ENCODE data around the gene SLC44A2.

The SLC44A2 gene

DNA sequence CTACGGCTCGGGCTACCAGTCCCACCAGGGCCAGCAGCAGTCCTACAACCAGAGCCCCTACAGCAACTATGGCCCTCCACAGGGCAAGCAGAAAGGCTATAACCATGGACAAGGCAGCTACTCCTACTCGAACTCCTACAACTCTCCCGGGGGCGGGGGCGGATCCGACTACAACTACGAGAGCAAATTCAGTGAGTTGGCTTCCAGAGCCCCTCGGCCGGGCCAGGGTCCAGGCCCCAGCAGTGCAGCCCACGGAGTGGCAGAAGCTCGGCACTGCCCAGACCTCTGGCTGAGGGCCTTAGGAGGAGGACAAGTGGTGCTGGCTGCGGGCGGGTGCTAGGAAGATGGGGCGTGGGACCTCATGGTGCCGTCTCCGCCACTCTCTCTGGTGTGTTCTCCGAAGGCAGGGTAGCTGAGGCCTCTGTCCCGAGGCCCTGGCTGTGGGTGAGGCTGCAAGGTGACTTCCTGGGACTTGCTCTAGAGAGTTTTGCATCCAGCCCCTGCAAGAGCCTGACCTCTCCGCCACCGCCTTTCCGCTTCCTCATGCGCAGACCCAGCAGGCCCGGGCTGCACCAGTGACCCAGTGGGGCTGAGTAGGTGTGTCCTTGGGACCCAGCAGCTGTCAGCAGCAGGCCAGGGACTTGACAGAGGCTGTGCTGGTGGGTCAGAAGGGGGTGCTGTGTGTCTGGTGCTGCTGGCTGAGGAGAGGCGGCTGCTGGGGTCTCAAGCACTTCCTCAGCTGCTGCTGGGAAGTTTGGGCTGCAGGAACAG is 62.4 kb downstream of the SLC44A2 start:
- TF ChIP-seq POLR2AphosphoS5 (IDR thresholded peaks at IDR 0.05; ENCODE audit: low read depth, low read length): peak; percentile 73; the same call in 1 of the 2 replicates
- no peak; the same call in 1 of the 2 replicates for TF ChIP-seq POLR2A (IDR thresholded peaks at IDR 0.05; ENCODE audit: low read depth, low read length)
- TF ChIP-seq TAF1 (IDR thresholded peaks at IDR 0.05; ENCODE audit: borderline replicate concordance, low read depth, low read length): no peak
- FAIRE-seq (no peak), DNase-seq (ENCODE audit: insufficient read length) (no peak)

DNA sequence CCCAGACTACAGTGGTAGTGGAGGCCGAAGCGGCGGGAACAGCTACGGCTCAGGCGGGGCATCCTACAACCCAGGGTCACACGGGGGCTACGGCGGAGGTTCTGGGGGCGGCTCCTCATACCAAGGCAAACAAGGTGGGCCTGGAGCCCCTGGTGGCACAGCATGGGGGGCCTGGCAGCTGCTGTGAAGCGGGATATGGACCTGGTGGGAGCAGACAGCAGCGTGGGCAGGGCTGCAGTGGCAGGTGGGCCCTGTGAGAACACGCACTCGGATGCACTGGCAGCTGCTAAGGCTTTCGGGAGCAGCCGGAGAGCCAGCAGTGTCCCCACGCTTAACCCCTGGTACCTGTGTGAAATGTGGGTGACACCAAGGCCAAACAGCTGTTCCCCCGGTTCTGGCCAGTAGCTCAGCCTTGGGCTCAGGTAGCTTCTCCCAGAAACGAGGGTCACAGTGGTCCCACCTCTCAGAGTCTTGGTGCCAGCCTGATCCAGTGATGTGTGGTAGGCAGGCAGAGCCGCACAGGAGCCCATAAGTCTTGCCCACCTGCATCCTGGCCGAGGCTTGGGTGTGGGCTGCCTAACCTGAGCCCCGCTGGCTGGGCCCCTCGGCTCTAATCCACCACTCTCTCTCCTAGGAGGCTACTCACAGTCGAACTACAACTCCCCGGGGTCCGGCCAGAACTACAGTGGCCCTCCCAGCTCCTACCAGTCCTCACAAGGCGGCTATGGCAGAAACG is 63.4 kb downstream of the SLC44A2 start:
- DNase-seq (ENCODE audit: insufficient read length) (no peak), FAIRE-seq (no peak)
- peak; percentile 66; the same call in 1 of the 2 replicates for TF ChIP-seq POLR2AphosphoS5 (IDR thresholded peaks at IDR 0.05; ENCODE audit: low read depth, low read length)
- TF ChIP-seq TAF1 (IDR thresholded peaks at IDR 0.05; ENCODE audit: borderline replicate concordance, low read depth, low read length): no peak
- peak; percentile 26; the same call in 1 of the 2 replicates for TF ChIP-seq POLR2A (IDR thresholded peaks at IDR 0.05; ENCODE audit: low read depth, low read length)

DNA sequence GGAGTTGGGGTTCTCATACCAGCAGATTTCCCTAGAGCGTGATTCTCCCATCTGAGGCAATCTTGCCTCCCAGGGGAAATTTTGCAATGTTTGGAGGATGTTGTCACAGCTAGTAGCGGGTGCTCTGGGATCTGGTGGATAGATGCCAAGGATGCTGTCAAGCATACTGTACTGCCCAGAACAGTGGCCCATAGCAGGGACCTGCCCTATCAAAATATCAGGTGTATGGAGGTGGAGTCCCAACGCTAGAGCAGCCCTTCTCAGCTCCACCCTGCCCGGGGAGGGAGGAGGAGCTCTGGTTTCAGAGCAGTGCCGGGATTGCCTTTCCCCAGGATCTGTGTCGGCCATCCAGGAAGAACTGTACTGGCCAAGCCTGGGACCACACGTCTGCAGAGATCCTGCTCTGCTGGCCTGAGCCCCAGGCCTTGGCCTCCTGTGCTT is 65.0 kb downstream of the SLC44A2 start:
- no peak for TF ChIP-seq TAF1 (IDR thresholded peaks at IDR 0.05; ENCODE audit: borderline replicate concordance, low read depth, low read length)
- 0 out of 2 replicates have a peak, but pooled peaks have one; percentile 7 for TF ChIP-seq POLR2AphosphoS5 (IDR thresholded peaks at IDR 0.05; ENCODE audit: low read depth, low read length)
- FAIRE-seq (no peak), DNase-seq (ENCODE audit: insufficient read length) (no peak)

DNA sequence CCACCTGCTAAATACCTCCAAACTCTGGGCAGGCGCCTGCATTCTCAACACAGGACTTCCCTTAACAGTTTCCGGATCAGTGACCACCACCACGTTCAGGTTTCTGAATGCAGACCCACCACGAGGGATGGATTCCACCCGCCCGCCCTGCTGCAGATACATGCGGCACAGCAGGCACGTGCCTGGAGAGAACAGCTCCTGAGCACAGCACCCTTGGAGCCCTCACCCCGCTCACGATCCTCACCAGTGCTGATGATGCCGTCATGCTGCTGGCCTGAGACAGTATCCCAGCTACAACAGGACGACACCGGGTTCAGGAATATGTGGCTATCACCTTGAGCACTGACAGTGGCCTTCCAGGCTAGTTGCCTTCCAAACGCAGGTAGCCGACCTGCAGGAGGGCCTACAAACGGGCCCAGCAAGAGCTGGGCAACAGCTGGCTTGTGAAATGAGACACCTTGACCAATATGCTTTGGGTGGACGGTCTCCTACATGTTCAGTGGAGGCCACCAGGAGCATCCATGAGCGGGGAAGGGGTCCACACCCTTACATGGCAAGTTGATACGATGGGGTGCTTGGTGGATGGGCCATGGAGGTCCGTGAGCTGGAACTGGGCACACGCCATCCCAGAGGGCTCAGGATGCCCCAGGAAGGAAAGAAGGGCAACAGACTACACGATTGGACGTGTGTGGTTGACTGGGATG is 66.0 kb downstream of the SLC44A2 start:
- DNase-seq (ENCODE audit: insufficient read length): no peak
- TF ChIP-seq POLR2AphosphoS5 (IDR thresholded peaks at IDR 0.05; ENCODE audit: low read depth, low read length): no peak; the same call in 1 of the 2 replicates
- TF ChIP-seq POLR2A (IDR thresholded peaks at IDR 0.05; ENCODE audit: low read depth, low read length): no peak

DNA sequence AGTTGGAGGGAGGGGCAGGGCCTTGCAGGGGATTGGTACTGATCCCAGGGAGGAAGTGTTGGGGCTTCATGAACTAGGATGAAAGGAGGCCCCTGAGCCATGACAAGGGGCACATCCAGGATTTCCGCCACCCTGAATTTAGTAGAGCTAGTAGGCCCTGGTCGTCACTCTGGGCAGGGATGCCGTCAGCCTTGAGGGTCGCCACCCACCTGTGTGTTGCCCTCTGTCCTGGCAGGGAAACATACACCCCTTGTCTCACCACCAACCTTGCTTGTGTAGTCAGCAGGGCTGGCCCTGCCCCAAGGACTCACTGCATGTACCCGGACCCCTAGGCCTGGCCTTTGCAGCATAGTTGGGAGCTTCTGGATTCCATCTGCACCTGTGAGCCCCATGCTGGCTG is 66.5 kb downstream of the SLC44A2 start:
- TF ChIP-seq POLR2A (IDR thresholded peaks at IDR 0.05; ENCODE audit: low read depth, low read length): no peak
- peak; percentile 73 for TF ChIP-seq POLR2AphosphoS5 (IDR thresholded peaks at IDR 0.05; ENCODE audit: low read depth, low read length)
- DNase-seq (ENCODE audit: insufficient read length) (no peak), FAIRE-seq (no peak)

More for the DNA sequence above, 66.0 kb downstream of the SLC44A2 start:
- no peak for FAIRE-seq

DNA sequence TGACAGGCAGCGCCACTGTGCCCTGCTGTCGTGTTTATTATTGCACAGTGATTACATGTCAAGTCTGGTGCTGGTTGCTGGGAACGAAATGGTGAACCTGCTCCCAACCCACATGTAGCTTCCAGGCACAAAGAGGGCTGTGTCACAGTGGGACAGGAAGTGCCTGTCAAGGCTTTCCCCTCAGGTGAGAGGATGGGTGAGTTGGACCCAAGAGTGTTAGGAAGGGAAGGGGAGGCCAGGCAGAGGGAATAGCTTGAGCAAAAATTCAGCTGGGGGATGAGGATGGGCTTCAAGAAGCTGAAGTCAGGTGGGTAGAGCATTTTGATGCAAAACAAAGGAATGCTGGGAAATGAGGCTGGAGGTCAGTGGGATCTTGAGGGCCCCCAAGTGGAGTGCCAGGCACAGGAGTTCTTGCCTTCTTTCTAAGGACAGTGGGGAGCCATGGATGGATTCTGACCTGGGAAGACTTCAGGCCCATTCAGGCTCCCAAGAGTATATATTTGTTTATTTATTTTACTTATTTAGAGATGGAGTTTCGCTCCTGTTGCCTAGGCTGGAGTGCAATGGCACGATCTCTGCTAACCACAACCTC is 67.4 kb downstream of the SLC44A2 start:
- DNase-seq (ENCODE audit: insufficient read length) (no peak), FAIRE-seq (no peak)
- TF ChIP-seq POLR2A (IDR thresholded peaks at IDR 0.05; ENCODE audit: low read depth, low read length) (peak; percentile 31; the same call in 1 of the 2 replicates), TAF1 (IDR thresholded peaks at IDR 0.05; ENCODE audit: borderline replicate concordance, low read depth, low read length) (no peak), POLR2AphosphoS5 (IDR thresholded peaks at IDR 0.05; ENCODE audit: low read depth, low read length) (peak; percentile 48; the same call in 1 of the 2 replicates)
